Endodermal cell (in vitro differentiated cells): ENCODE data around the gene SMIM11. TPM values are rescaled to one million over a fixed set of nuclear protein-coding genes. Genes with fewer than 3 reads are reported as not detected.
A peak's percentile ranks its signal among the peaks of the same experiment; 100 is the strongest.

Experiments used
- DNase-seq: peaks from one replicate; pipeline ENCODE4 v3.0.0-alpha.2; 2017
- H3K27ac ChIP-seq: 2 replicates; pipeline ENCODE4 v1.5.1; 2013; ENCODE audit warnings: mild to moderate bottlenecking, low read depth, low read length, moderate library complexity
- H3K27me3 ChIP-seq: 2 replicates; pipeline ENCODE4 v1.6.1; 2013; ENCODE audit warnings: mild to moderate bottlenecking, low read length, moderate library complexity; ENCODE audit not compliant: insufficient read depth, control insufficient read depth, poor library complexity, severe bottlenecking
- H3K36me3 ChIP-seq: 2 replicates; pipeline ENCODE4 v1.7.0; 2013; ENCODE audit warnings: mild to moderate bottlenecking, low read length, moderate library complexity; ENCODE audit not compliant: control insufficient read depth, insufficient read depth
- H3K4me1 ChIP-seq: one replicate; pipeline ENCODE4 v1.7.0; 2013; ENCODE audit warnings: low read length; ENCODE audit not compliant: control insufficient read depth, insufficient read depth
- H3K4me3 ChIP-seq: 2 replicates; pipeline ENCODE4 v1.5.1; 2013; ENCODE audit warnings: mild to moderate bottlenecking, low read length, moderate library complexity
- H3K9ac ChIP-seq: 2 replicates; pipeline ENCODE4 v1.6.1; 2013; ENCODE audit warnings: mild to moderate bottlenecking, low read length, moderate library complexity; ENCODE audit not compliant: poor library complexity, severe bottlenecking; ENCODE audit errors: extremely low read depth
- H3K9me3 ChIP-seq: 2 replicates; pipeline ENCODE4 v1.6.1; 2013; ENCODE audit warnings: mild to moderate bottlenecking, low read length, moderate library complexity; ENCODE audit not compliant: control insufficient read depth
- H3K27ac Mint-ChIP-seq: 2 replicates; pipeline ENCODE4 v1.8.0; 2020; ENCODE audit warnings: mixed read lengths
- H3K27me3 Mint-ChIP-seq: 2 replicates; pipeline ENCODE4 v1.8.0; 2021; ENCODE audit warnings: mild to moderate bottlenecking, mixed read lengths; ENCODE audit not compliant: insufficient read depth
- H3K36me3 Mint-ChIP-seq: 2 replicates; pipeline ENCODE4 v1.8.0; 2020; ENCODE audit warnings: low read depth, mixed read lengths
- H3K4me1 Mint-ChIP-seq: 2 replicates; pipeline ENCODE4 v1.8.0; 2020; ENCODE audit warnings: mixed read lengths
- H3K4me3 Mint-ChIP-seq: 2 replicates; pipeline ENCODE4 v1.8.0; 2020; ENCODE audit warnings: mild to moderate bottlenecking, moderate library complexity, mixed read lengths
- H3K9me3 Mint-ChIP-seq: 2 replicates; pipeline ENCODE4 v1.8.0; 2020; ENCODE audit warnings: mild to moderate bottlenecking, mixed read lengths
- WGBS, 2 experiments: methylation state at CpG; one replicate each; pipeline versions ENCODE4 v1.1.5 to v1.1.7; 2013; ENCODE audit warnings: missing lambda C conversion rate in 2 of 2, mixed read lengths in 1 of 2; ENCODE audit not compliant: insufficient coverage in 1 of 2, insufficient read length in 1 of 2; 5-methylcytosine and 5-hydroxymethylcytosine counted together
- total RNA-seq, 2 donors: library from RNA; stranded (reverse); fragmentation: NEBNext Ultra II Directional in 1 of 2; extraction: Animal tissue kit (Norgen Biotek cat#: 25700) in 1 of 2; gene quantifications; 2 replicates in 1 of 2; 3 replicates in 1 of 2; pipeline ENCODE4 v1.2.1, GENCODE V29; 2021
- TF ChIP-seq, protein P1 (sequence below): fragments of 200-600 bp; sonication (generic); conservative IDR thresholded peaks from 2 replicates; pipeline ENCODE4 v1.5.0; 2021; ENCODE audit warnings: antibody characterized with exemption, mild to moderate bottlenecking

Gene SMIM11
- total RNA-seq, 2 donors from 2014 or later, result 2.4 to 10.5 TPM

DNA sequence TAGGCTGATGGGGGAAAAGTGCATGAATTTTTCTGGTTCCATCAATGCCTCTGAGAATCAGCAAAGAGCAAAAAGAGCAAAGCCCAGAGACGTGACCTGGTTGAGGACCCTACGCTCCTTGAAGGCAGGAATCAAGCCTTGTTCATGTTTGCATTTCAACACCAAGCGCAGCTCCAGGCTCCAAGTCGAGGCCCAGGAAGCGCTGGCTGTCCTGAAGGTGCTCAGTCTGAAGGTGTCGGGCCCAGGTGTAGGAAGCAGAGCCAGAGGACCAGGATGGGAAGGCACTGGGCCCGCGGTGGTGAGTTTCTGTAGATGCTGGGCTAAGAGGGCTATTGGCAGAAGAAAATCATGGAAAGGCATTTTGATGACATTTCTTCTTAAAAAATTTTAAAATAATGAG is 37.1 kb upstream of the SMIM11 start:
- H3K4me3 Mint-ChIP-seq, result no peak overlapping the region
- no peaks in the 10 kb centered on the region for H3K36me3 ChIP-seq
- no peak overlapping the region for H3K4me3 ChIP-seq
- no peaks in the 10 kb centered on the region for H3K9me3 Mint-ChIP-seq
- WGBS, 2 experiments, result 94 to 97% methylated on average over 6 to 8 of the region's 8 CpGs
- H3K27me3 Mint-ChIP-seq, result no peaks in the 10 kb centered on the region
- H3K27me3 ChIP-seq, result no peaks in the 10 kb centered on the region
- no peaks in the 10 kb centered on the region for H3K36me3 Mint-ChIP-seq
- H3K9me3 ChIP-seq, result no peaks in the 10 kb centered on the region
- H3K4me1 ChIP-seq, result peaks cover 5% of the 10 kb centered on the region
- peaks cover 11% of the 10 kb centered on the region for H3K4me1 Mint-ChIP-seq
- H3K27ac ChIP-seq, result no peak overlapping the region
- H3K9ac ChIP-seq, result no peak overlapping the region
- DNase-seq, result peak; percentile 41
- H3K27ac Mint-ChIP-seq, result no peak overlapping the region
- TF ChIP-seq, protein P1, sequence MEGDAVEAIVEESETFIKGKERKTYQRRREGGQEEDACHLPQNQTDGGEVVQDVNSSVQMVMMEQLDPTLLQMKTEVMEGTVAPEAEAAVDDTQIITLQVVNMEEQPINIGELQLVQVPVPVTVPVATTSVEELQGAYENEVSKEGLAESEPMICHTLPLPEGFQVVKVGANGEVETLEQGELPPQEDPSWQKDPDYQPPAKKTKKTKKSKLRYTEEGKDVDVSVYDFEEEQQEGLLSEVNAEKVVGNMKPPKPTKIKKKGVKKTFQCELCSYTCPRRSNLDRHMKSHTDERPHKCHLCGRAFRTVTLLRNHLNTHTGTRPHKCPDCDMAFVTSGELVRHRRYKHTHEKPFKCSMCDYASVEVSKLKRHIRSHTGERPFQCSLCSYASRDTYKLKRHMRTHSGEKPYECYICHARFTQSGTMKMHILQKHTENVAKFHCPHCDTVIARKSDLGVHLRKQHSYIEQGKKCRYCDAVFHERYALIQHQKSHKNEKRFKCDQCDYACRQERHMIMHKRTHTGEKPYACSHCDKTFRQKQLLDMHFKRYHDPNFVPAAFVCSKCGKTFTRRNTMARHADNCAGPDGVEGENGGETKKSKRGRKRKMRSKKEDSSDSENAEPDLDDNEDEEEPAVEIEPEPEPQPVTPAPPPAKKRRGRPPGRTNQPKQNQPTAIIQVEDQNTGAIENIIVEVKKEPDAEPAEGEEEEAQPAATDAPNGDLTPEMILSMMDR, result no peak

DNA sequence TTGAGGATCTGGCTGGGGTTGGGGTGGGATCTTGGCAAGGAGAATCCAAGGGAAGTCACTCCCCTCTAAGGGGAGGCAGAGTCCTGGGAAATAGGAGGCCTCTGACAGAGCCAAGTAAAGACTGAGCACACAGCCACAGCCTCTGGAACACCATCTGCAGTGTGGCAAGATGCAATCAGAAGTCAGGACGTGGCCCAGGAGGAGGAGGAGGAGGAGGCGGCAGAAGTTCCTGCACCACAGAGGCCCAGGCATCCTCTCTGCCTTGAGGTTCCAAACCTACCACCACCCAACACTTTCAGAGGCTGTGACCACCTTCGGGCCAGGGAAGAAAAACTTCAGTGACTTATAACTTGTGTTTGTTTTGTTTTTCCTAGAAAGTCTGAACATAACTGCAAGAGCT is 35.2 kb upstream of the SMIM11 start:
- Mint-ChIP-seq H3K27ac (no peak overlapping the region), H3K9me3 (no peaks in the 10 kb centered on the region), H3K4me1 (peaks cover 4% of the 10 kb centered on the region), H3K36me3 (no peaks in the 10 kb centered on the region), H3K4me3 (no peak overlapping the region), H3K27me3 (no peaks in the 10 kb centered on the region)
- Histone ChIP-seq H3K27me3 (no peaks in the 10 kb centered on the region), H3K36me3 (no peaks in the 10 kb centered on the region), H3K4me3 (no peak overlapping the region), H3K27ac (no peak overlapping the region), H3K9ac (no peak overlapping the region), H3K9me3 (no peaks in the 10 kb centered on the region), H3K4me1 (no peaks in the 10 kb centered on the region)
- 100% methylated on average over 2 of the region's 3 CpGs; no CpG with 5 or more reads in 1 of the 2 experiments for WGBS, 2 experiments
- DNase-seq, result peak; percentile 20
- TF ChIP-seq, protein P1, result no peak

DNA sequence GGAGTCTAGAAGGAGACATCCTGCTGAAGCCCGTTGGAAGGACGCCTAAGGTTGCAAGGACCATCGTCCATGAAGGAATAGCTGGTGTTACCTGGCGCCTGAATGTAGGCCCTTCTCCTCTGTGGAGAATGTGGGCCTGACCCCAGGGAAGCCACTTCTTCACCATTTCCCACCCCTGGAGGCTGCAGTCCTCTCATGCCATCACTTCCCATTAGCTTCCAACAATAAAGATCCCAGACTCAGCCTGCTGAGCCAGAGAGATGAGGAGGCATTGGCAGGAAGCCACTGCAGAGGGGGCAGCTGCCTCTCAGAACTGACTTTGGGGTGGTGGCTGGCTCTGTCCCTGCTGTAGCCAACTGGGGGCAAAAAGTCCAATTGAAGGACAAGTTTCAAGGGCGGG is 32.8 kb upstream of the SMIM11 start:
- H3K36me3 Mint-ChIP-seq, result no peaks in the 10 kb centered on the region
- peak; percentile 32 for DNase-seq
- 96 to 100% methylated on average over 4 to 5 of the region's 5 CpGs for WGBS, 2 experiments

More for the DNA sequence above, 32.8 kb upstream of the SMIM11 start:
- Histone ChIP-seq H3K4me3 (no peak overlapping the region), H3K27ac (no peak overlapping the region), H3K9ac (no peak overlapping the region), H3K36me3 (no peaks in the 10 kb centered on the region), H3K9me3 (no peaks in the 10 kb centered on the region), H3K27me3 (no peaks in the 10 kb centered on the region), H3K4me1 (no peaks in the 10 kb centered on the region)
- no peaks in the 10 kb centered on the region for H3K9me3 Mint-ChIP-seq
- no peaks in the 10 kb centered on the region for H3K4me1 Mint-ChIP-seq
- H3K4me3 Mint-ChIP-seq, result no peak overlapping the region
- TF ChIP-seq, protein P1, result no peak
- H3K27ac Mint-ChIP-seq, result no peak overlapping the region
- no peaks in the 10 kb centered on the region for H3K27me3 Mint-ChIP-seq
